ENCODE measurements around the gene GPX2.

The GPX2 gene

DNA sequence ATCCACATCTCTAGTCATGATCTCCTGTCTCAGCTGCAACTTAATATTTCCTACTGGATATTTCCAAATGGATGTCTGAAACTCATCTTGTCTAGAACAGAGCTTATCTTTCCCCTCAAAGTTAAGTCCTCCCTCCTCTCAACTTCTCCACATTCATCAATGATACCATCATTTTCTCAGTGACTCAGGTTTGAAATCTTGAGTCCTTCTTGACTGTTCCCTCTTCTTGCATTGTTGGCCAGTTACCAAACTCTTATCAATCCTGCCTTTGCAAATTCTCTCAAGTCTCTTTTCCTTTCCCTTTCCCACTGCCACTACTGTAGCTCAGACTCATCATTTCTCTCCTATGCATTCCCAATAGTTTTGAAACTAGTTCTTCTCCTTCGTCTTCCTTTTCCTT is 42.6 kb downstream of the GPX2 start:
- H3K4me3 ChIP-seq (ENCODE audit: low read depth in 1 of 2, low read length in 2 of 2): no peak overlapping the region
- H3K9ac ChIP-seq (ENCODE audit: low read length): no peak overlapping the region
- no peaks in the 10 kb centered on the region for H3K36me3 ChIP-seq (ENCODE audit: insufficient read depth, low read length)
- no peaks in the 10 kb centered on the region for H3K4me1 ChIP-seq (ENCODE audit: insufficient read depth, low read length)
- no peak overlapping the region for H3K27ac ChIP-seq (ENCODE audit: low read depth, low read length)
- H3K27me3 ChIP-seq (ENCODE audit: control insufficient read depth in 1 of 2, insufficient read depth in 2 of 2, low read length in 2 of 2): no peaks in the 10 kb centered on the region
- no peaks in the 10 kb centered on the region for H3K9me3 ChIP-seq (ENCODE audit: low read length)

DNA sequence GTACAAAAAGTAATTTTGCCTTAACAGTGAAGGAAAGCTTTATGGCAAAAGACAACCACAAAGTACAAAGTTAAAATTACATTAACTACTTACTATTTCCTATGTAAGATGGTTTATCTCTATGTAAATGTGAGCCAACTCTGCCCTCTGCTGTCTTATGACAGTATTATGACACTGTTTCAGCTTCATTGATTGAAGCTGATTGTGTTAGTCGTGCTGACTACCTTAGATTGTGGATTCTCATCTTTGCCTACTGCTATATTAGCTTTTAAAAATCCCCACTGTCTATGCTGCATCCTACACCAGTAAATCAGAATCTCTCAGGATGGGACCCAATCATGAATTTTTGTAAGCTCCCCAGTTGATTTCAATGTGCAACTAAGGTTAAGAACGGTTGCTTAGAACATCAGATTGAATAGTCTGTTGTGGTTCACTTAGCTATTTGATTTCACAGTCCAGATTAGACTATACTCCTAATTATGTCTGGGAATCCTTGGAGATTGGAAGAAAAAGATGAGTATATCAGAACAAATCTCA is 50.6 kb downstream of the GPX2 start:
- H3K4me3 ChIP-seq (ENCODE audit: low read depth in 1 of 2, low read length in 2 of 2): no peak overlapping the region
- no peaks in the 10 kb centered on the region for H3K4me1 ChIP-seq (ENCODE audit: insufficient read depth, low read length)
- no peak overlapping the region for H3K9ac ChIP-seq (ENCODE audit: low read length)
- H3K27ac ChIP-seq (ENCODE audit: low read depth, low read length): no peak overlapping the region
- H3K9me3 ChIP-seq (ENCODE audit: low read length): no peaks in the 10 kb centered on the region
- no peaks in the 10 kb centered on the region for H3K27me3 ChIP-seq (ENCODE audit: control insufficient read depth in 1 of 2, insufficient read depth in 2 of 2, low read length in 2 of 2)
- no peaks in the 10 kb centered on the region for H3K36me3 ChIP-seq (ENCODE audit: insufficient read depth, low read length)

DNA sequence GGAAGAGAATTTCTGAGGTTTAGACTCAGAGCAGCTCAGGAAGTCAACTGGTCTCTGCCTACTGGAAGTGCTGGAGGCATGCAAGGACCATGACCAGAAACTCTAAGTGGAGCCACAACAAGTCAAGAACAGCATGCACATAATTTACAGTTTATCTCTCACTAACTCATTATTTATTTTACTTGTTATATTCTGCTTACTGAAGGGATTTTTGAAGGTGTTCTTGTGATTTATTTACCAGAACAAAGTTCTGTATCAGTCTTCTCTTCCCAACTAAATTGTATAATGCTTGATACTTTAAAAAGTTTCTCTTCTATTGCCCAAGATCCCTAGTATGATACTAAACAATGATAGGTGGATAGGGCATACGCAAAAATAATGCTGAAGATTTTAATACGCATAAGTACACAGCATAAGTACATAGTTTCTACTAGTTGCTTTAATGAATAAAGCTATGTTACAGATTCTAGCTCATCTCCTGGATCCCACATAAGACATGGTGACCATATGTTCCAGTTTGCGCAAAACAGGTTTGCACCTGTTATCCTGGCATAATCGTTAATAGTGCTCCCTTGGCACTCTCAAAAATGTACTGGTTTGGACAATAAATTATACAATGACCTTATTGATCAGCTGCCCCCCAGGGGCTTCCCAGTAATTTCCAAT is 51.2 kb downstream of the GPX2 start:
- Histone ChIP-seq H3K9ac (ENCODE audit: low read length) (no peak overlapping the region), H3K36me3 (ENCODE audit: insufficient read depth, low read length) (no peaks in the 10 kb centered on the region), H3K27me3 (ENCODE audit: control insufficient read depth in 1 of 2, insufficient read depth in 2 of 2, low read length in 2 of 2) (no peaks in the 10 kb centered on the region), H3K9me3 (ENCODE audit: low read length) (no peaks in the 10 kb centered on the region), H3K27ac (ENCODE audit: low read depth, low read length) (no peak overlapping the region), H3K4me1 (ENCODE audit: insufficient read depth, low read length) (no peaks in the 10 kb centered on the region), H3K4me3 (ENCODE audit: low read depth in 1 of 2, low read length in 2 of 2) (no peak overlapping the region)

DNA sequence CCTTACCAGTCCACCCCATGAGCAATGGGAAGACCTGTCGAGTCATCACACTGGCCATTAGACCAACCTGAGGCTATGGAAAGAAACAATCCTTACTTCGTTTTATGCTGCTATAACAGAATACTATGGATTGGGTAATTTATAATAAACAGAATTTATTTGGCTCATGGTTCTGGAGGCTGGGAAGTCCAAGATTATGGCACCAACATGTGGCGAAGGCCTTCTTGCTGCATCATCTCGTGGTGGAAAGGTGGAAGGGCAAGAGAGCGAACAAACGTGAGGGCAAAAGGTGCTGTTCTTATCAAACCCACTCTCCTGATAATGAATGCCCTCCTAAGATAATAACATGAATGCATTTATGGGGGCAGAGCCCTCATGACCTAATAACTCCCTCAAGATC is 53.2 kb downstream of the GPX2 start:
- no peak overlapping the region for H3K9ac ChIP-seq (ENCODE audit: low read length)
- no peaks in the 10 kb centered on the region for H3K4me1 ChIP-seq (ENCODE audit: insufficient read depth, low read length)
- no peaks in the 10 kb centered on the region for H3K9me3 ChIP-seq (ENCODE audit: low read length)
- H3K27me3 ChIP-seq (ENCODE audit: control insufficient read depth in 1 of 2, insufficient read depth in 2 of 2, low read length in 2 of 2): no peaks in the 10 kb centered on the region
- H3K27ac ChIP-seq (ENCODE audit: low read depth, low read length): no peak overlapping the region
- H3K36me3 ChIP-seq (ENCODE audit: insufficient read depth, low read length): no peaks in the 10 kb centered on the region
- no peak overlapping the region for H3K4me3 ChIP-seq (ENCODE audit: low read depth in 1 of 2, low read length in 2 of 2)

All from muscle layer of colon (tissue), 2 donors.